HG03196 (cell line): ENCODE results near the gene COL9A3.

Experiments used
- ATAC-seq: cut with Tn5 transposase; IDR thresholded peaks from one replicate; pipeline ENCODE4 v1.9.1; 2021; ENCODE audit not compliant: unreplicated experiment

Gene COL9A3

DNA sequence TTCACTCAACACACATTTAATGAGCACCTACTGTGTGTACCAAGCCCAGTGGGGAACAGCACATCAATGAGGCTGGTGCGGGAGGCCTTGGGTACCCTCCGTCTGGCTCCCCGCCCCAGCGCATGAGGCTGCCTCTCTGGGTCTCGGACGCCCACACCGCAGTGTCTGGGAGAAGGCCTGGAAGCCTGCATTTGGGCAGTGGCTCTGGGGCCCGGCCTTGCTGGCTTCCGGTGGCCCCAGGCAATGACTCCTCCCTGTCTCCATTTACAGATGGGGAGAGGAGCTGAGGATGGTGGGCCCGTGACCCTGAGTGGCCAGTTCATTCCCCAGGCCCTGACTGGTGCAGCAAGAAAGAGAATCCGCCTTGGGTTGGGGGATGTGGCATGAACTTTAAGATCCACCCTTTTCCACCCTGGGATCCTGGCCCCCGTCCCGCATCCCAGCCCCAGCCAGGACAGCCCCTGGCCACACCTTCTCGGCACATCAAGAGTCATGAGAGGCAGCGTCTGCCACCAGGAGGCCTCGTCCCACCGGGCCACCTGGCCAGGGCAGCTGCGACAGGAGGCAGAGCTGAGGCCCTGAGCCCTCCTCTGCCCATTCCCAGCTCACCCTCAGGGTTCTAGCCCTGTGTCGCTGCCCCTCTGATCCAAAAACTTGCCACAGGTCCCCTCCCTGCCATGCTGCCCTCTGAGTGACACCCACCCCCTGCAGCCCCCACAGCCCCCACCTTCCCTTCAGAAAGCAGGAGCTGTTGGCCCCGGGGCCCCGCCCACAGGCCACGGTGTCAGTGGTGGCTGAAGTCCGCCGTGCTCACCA is 38.0 kb upstream of the COL9A3 start:
- no peak for ATAC-seq

- no peak for ATAC-seq
Observed at GRCh38 chr20:62779417-62779685, 37.5 kb upstream of the COL9A3 start.

- no peak for ATAC-seq
Observed at GRCh38 chr20:62780204-62780603, 36.6 kb upstream of the COL9A3 start.

- ATAC-seq = no peak
Observed at GRCh38 chr20:62780696-62781095, 36.2 kb upstream of the COL9A3 start.

- no peak for ATAC-seq
Observed at GRCh38 chr20:62782149-62782892, 34.5 kb upstream of the COL9A3 start.

DNA sequence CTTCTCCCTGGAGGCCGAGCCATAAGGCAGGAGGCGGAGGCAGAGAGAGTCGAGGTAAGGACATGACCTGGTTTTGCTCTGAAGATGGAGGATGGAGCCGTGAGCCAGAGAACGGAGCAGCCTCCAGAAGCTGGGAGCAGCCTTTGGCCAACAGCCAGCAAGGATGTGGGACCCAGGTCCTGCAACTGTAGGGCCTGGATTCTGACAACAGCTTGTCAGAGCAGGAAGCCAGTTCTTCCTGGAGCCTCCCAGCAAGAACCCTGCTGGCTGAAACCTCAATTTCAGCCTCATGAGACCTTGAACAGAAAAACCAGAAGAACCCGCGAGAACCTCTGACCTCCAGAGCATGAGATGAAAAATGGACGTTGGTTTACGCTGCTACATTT is 34.0 kb upstream of the COL9A3 start:
- ATAC-seq = no peak

DNA sequence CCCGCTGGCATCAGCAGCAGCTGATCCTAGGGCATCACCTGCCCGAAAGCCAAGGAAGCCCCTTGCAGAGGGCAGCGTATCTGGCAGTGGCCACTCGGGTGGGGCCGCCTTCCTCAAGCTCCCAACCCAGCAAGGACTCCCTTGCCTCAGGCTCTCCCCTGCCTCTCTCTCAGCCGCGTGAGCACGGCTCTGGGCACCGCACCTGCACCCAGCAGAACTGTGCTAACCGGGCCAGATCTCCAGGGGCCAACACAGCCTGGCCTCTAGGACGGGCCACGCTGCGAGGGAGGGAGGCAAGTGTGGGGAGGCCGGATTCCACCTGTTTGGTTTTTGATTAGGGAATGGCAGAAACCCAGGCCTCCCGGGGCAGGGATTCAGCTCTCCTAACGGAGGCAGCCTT is 32.4 kb upstream of the COL9A3 start:
- no peak for ATAC-seq

DNA sequence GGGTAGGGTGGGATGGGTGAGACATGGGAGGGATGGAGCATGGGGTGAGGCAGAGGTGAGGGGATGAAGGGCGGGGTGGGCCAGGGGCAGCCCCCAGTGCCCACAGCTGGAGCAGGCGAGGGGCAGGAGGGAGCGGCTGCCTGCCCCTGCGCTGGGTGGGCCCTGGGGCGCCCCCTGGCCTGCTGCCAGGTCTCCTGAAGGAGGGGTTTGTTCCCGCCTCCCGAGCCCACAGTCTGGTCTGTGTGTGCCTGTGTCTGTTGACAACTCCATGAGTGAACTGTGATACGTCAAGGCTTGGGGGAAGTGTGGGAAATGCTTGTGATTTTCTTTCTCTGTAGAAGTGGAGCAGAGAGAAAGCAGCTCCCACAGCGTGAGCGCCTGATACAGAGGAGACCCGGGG is 31.5 kb upstream of the COL9A3 start:
- no peak for ATAC-seq

GRCh38 chr20:62786157-62786556 is 30.7 kb upstream of the COL9A3 start:
- ATAC-seq = no peak

DNA sequence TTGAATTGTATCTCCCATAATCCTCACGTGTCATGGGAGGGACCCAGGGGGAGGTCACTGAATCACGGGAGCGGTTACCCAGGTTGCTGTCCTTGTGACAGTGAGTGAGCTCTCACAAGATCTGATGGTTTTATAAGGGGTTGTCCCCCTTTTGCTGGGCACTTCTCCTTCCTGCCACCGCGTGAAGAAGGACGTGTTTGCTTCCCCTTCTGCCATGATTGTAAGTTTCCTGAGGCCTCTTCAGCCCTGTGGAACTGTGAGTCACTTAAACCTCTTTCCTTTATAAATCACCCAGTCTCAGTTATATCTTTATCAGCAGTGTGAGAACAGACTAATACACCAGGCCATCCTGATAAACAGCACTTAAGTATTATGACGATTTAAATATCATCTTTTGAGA is 29.5 kb upstream of the COL9A3 start:
- ATAC-seq = no peak

GRCh38 chr20:62787866-62788265 is 29.0 kb upstream of the COL9A3 start:
- no peak for ATAC-seq

DNA sequence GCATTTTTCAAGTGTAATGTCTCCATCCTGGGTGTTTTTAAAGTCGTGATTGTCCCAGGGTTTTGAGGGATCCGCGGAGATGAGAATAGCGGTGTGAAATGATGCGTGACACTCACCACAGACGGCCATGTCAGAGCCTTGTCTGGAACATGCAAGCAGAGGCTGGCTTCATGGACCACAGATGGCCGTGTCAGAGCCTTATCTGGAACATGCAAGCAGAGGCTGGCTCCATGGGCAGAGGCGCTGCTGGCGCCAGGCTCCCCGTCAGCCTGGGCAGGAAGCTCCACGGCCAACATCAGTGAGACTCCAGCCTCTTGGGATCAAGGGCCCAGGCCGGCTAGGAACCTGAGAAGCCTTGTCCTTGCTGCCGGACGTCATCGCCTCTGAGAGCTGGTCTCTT is 28.2 kb upstream of the COL9A3 start:
- no peak for ATAC-seq

DNA sequence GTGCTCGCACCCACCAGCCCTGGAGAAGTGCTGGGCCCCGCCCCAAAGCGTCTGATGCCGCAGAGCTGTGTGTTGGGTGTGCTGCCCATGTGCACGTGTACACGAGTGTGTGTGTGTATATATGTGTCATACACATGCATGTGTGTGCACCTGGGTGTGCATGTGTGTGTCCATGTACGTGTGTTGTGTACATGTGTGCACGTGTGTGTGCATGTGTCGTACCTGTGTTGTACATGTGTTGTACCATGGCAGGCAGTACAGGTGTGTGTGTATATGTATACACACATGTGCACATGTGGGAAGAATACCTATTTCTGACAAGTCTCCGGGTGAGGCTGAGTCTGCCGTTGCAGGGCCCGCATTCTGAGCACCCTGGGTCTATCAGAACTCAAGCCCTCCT is 26.8 kb upstream of the COL9A3 start:
- ATAC-seq = no peak

DNA sequence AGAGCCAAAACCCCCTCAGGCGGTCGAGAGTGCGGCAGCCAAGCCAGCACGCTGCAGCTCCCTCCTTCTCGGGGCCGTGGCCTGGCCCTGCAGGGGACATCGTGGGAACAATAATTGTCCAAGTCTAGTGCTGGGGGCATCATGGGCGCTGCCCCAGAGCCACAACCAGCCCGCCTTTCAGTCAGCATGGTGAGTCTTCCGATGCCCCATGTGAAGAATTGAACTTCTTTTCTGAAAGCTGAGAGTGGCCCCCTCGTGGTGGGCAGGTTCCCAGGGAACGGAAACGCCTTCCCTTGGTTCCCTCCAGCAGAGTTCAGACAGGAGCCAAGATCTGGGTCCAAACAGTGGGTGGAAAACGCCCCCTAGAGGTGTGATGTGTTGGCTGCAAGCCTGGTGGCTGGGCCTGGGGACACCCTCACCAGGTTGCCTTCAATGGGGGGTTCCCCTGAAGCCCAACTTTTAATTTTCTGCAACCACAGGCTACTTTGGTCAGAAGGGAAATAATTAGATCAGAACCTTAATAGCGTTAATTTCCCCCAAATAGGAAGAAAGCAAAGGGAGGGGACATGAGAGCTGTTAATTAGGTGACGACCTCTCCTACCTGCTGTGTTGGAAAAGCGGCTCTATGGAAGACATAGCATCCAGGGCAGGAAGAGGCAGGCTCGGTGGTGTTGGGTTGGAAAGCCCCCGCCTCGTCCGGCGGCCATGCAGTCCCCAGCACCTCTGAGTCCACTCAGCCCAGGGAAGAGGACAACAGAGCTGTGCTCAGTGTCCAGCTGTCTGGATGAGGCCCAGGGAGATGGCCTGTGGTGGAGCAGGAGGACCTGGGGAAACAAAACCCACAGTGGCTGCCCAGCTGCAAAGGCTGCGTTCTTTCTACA is 25.3 kb upstream of the COL9A3 start:
- ATAC-seq = no peak

- no peak for ATAC-seq
Observed at GRCh38 chr20:62792182-62792939, 24.5 kb upstream of the COL9A3 start.

GRCh38 chr20:62792940-62793756 is 23.7 kb upstream of the COL9A3 start:
- ATAC-seq = no peak

DNA sequence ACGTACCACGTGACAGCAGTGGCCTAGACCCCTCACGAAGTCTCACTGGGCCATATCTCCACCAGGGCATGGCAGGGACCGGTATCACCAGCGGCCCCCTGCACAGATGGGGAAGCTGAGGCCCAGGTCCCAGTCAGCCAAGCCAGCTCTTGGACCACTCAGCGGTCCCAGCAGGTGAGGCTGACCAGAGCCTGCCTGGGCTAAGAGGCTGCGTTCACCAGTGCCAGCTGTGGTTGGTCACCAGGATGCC is 23.2 kb upstream of the COL9A3 start:
- no peak for ATAC-seq

GRCh38 chr20:62794007-62794724 is 22.7 kb upstream of the COL9A3 start:
- peak; percentile 57 for ATAC-seq

DNA sequence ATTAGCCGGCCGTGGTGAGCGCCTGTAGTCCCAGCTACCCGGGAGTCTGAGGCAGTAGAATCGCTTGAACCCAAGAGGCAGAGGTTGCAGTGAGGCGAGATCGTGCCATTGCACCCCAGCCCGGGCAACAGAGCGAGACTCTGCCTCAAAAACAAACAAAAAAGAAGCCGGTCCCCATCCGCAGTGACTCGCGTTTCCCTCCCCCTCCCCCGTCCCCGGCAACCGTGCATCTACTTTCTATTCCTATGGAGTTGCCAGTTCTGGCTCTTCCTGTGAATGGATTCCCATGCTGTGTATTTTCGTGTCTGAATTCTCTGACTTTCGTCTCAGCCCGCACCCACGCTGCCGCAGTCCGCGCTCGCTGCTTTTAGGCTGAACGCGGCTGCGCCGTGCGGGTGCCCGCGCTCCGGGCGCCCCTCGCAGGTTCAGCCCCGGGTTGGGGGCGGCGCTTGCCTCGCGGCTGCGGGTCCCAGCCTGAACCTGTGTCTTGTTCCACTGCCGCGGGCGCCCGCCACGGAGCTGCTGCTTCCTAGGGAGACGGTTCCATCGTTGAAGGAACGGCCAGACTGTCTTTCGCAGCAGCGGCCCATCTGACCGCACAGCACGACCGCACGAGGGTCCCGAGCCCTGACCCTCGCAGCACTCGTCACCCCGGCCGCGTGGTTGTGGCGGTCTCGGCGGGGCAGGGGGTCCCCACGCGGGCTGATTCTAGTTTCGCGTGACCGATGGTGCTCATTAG is 21.7 kb upstream of the COL9A3 start:
- no peak for ATAC-seq
